ENCODE data around the gene SDHD. TPM values are rescaled to one million over a fixed set of nuclear protein-coding genes. Genes with fewer than 3 reads are reported as not detected.

The SDHD gene
- total RNA-seq, 2 donors from 2014 or later: 274 to 276 TPM

DNA sequence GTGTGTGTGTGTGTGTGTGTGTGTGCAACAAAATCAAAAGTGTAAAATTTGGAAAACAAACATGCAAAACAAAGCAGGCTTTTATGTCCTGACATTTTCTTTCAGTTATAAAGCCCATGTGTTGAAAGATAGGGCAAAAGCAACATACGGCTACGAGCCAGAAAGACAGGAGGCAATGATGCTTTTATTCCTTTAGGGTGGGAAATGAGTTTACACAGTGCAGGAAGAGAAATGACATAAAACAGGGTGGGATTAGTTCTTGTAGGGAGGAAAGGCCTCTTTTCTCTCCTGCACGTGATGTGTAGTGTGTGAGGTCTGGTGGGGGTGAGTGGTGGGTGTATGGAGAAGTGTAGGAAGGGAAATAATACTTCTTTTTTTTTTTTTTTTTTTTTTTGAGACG lies 47.8 kb downstream of the SDHD start:
- no peaks in the 10 kb centered on the region for H3K36me3 ChIP-seq
- intact Hi-C loops (cut with DNase I): no loop called here
- peak overlapping the region; percentile 50 for H3K27ac ChIP-seq
- H3K9ac ChIP-seq (ENCODE audit: low read depth in 2 of 2, low read length in 2 of 2): peak overlapping the region in 1 of 2 donors; percentile 63
- H3K4me1 ChIP-seq: peaks cover 9% of the 10 kb centered on the region
- TF ChIP-seq, protein P1, sequence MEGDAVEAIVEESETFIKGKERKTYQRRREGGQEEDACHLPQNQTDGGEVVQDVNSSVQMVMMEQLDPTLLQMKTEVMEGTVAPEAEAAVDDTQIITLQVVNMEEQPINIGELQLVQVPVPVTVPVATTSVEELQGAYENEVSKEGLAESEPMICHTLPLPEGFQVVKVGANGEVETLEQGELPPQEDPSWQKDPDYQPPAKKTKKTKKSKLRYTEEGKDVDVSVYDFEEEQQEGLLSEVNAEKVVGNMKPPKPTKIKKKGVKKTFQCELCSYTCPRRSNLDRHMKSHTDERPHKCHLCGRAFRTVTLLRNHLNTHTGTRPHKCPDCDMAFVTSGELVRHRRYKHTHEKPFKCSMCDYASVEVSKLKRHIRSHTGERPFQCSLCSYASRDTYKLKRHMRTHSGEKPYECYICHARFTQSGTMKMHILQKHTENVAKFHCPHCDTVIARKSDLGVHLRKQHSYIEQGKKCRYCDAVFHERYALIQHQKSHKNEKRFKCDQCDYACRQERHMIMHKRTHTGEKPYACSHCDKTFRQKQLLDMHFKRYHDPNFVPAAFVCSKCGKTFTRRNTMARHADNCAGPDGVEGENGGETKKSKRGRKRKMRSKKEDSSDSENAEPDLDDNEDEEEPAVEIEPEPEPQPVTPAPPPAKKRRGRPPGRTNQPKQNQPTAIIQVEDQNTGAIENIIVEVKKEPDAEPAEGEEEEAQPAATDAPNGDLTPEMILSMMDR (IDR thresholded peaks at IDR 0.05): no peak
- H3K4me3 ChIP-seq: no peak overlapping the region
- DNase-seq: peak; percentile 48
- no peaks in the 10 kb centered on the region for H3K9me3 ChIP-seq
- H3K27me3 ChIP-seq: no peaks in the 10 kb centered on the region

DNA sequence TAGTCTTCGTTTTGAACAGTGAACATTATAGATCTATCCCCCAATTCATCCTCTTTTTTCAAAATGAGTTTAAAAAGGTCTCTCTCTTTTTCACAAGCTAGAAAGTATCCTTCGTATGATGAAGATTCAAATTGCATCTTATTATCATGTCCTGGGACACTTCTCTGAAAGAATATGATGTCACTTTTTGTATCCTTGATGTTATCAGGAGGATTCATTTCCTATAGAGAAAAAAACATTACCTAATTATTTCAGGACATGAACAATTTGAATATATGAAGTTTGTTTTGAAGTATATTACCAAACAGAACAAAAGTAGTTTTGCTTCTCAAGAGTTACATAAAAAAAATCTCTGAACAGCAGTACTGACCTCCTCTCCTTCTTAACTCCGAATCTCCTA lies 56.9 kb downstream of the SDHD start:
- intact Hi-C loops (cut with DNase I): no loop called here
- DNase-seq: no peak

More for the DNA sequence above, 56.9 kb downstream of the SDHD start:
- no peaks in the 10 kb centered on the region for H3K27me3 ChIP-seq
- no peaks in the 10 kb centered on the region for H3K4me1 ChIP-seq
- no peak overlapping the region for H3K4me3 ChIP-seq
- H3K27ac ChIP-seq: no peak overlapping the region
- TF ChIP-seq, protein P1 (IDR thresholded peaks at IDR 0.05): no peak
- no peaks in the 10 kb centered on the region for H3K36me3 ChIP-seq
- H3K9ac ChIP-seq (ENCODE audit: low read depth in 2 of 2, low read length in 2 of 2): no peak overlapping the region
- H3K9me3 ChIP-seq: no peaks in the 10 kb centered on the region

Other genes starting within 250 kb of the SDHD start
- gene ALG9, start 215.3 kb upstream of the SDHD start, total RNA-seq: 10 to 100 TPM; 23.2 to 25.2 TPM
- 1 to 10 TPM; 1.6 to 2.1 TPM for gene FDXACB1, start 207.7 kb upstream of the SDHD start, total RNA-seq
- gene CFAP68, start 207.3 kb upstream of the SDHD start, total RNA-seq: 10 to 100 TPM; 18.8 to 20.0 TPM
- 100 to 1,000 TPM in 1 of 2 donors, 10 to 100 TPM in 1; 10.6 to 166 TPM for gene CRYAB, start 175.1 kb upstream of the SDHD start, total RNA-seq
- gene HSPB2, start 174.1 kb upstream of the SDHD start, total RNA-seq: 1 to 10 TPM in 1 of 2 donors, under 1 TPM in 1; 0.25 to 2.2 TPM
- 1 to 10 TPM; 7.3 to 8.8 TPM for gene C11orf52, start 168.0 kb upstream of the SDHD start, total RNA-seq
- gene DIXDC1, start 149.5 kb upstream of the SDHD start, total RNA-seq: 10 to 100 TPM in 1 of 2 donors, 1 to 10 TPM in 1; 4.0 to 13.8 TPM
- gene DLAT, start 61.5 kb upstream of the SDHD start, total RNA-seq: 10 to 100 TPM; 67.3 to 73.4 TPM
- 1 to 10 TPM in 1 of 2 donors, under 1 TPM in 1; 0.82 to 1.0 TPM for gene PIH1D2, start 12.9 kb upstream of the SDHD start, total RNA-seq
- gene NKAPD1, start 12.6 kb upstream of the SDHD start, total RNA-seq: 10 to 100 TPM; 12.5 to 12.8 TPM
- 10 to 100 TPM; 40.7 to 93.9 TPM for gene TIMM8B, start 117 bp upstream of the SDHD start, total RNA-seq
- gene IL18, start 77.2 kb downstream of the SDHD start, total RNA-seq: 10 to 100 TPM; 42.3 to 63.4 TPM
- under 1 TPM in 1 of 2 donors, not detected in 1; 0.42 TPM for gene TEX12, start 80.5 kb downstream of the SDHD start, total RNA-seq
- 1 to 10 TPM; 1.7 to 6.0 TPM for gene BCO2, start 88.6 kb downstream of the SDHD start, total RNA-seq
- gene PTS, start 139.6 kb downstream of the SDHD start, total RNA-seq: 10 to 100 TPM; 33.3 to 34.6 TPM
- gene PLET1, start 174.0 kb downstream of the SDHD start, total RNA-seq: not detected